GM13977 (cell line): ENCODE data around the gene MSI2.

Experiments used
- DNase-seq: peaks from one replicate; pipeline ENCODE4 v3.0.0; 2012; ENCODE audit warnings: low spot score
- in situ Hi-C: fragments of 300-500 bp; cut with MboI; formaldehyde crosslinking; loops from one replicate; pipeline ENCODE4 v1.12.0; 2022; ENCODE audit warnings: low sequenced_read_pairs, low pct_unique_long_range_greater_than_20kb, mixed read lengths, inconsistent platforms; ENCODE audit not compliant: unreplicated experiment
- TF ChIP-seq, protein P1 (sequence below): IDR thresholded peaks from 2 replicates; pipeline ENCODE4 v1.5.1; 2012; ENCODE audit warnings: mild to moderate bottlenecking, control low read depth; ENCODE audit not compliant: insufficient read depth; ENCODE audit errors: extremely low read depth, missing control alignments

Gene MSI2

DNA sequence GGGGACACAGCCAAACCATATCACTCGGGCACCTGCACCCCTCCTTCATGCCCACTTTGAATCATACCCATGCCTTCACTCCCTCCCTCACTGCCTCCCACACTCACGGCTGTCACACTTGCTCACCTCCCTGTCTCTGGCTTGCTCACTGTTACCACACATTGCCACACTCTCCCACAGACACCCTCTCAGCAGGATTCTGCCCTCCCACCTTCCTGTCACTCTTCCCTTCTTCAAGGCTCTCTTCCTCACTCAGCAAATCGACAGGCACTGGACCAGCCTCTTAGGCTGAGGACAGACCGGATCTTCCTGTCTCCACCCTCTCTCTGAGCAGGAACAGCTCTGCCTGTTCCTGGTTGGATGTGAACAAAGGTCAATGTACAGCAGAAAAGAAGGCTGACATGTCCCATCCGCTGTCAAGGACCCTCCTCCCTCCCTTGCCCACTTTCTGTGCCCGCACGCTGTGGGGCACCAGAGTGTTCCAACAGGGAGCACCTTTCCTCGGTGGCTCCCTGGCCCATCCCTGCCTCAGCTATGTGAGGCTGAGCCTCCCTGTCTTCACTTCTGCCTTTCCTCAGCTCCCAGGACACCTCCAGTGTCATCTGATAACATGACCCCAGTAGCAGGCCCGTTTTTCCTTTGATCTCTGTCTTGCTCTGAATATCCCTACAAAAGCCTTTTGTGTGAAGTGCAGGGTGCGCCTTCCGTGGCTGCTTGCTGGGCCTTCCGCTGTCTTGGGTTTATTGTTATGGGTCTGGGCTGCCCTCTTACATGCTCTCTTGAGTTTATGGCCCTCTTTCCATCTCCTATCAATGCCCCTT, 441.8 kb downstream of the MSI2 start:
- TF ChIP-seq, protein P1, sequence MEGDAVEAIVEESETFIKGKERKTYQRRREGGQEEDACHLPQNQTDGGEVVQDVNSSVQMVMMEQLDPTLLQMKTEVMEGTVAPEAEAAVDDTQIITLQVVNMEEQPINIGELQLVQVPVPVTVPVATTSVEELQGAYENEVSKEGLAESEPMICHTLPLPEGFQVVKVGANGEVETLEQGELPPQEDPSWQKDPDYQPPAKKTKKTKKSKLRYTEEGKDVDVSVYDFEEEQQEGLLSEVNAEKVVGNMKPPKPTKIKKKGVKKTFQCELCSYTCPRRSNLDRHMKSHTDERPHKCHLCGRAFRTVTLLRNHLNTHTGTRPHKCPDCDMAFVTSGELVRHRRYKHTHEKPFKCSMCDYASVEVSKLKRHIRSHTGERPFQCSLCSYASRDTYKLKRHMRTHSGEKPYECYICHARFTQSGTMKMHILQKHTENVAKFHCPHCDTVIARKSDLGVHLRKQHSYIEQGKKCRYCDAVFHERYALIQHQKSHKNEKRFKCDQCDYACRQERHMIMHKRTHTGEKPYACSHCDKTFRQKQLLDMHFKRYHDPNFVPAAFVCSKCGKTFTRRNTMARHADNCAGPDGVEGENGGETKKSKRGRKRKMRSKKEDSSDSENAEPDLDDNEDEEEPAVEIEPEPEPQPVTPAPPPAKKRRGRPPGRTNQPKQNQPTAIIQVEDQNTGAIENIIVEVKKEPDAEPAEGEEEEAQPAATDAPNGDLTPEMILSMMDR = no peak
- no peak for DNase-seq

DNA sequence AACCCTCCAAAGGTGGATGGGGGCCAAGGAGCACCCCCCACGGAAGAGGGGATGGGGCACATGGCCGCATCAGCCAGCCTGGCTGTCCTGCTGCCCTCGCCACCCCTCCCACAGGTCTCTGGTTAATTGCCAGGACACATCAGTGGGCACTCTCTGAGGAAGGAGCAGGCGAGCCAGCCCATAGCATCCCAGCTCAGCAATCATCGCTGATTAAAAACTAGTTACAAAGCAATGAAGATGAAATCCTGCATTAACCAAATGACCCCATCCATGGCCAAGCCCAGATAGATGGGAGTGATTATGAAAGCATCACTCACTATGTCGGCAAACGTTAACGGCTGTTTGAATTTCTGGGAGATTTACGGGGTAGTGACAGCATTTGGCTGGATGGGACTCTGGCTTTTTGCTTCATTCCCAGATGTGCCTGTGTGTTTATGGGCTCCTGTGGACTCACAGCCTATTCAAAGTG, 443.5 kb downstream of the MSI2 start:
- DNase-seq = no peak
- TF ChIP-seq, protein P1 = no peak
- in situ Hi-C loops = no loop called here

More for the DNA sequence above, 441.8 kb downstream of the MSI2 start:
- in situ Hi-C loops = no loop called here

- TF ChIP-seq, protein P1 = no peak
- in situ Hi-C loops = no loop called here
- no peak for DNase-seq
Observed at GRCh38 chr17:57701124-57701523, 444.8 kb downstream of the MSI2 start.

DNA sequence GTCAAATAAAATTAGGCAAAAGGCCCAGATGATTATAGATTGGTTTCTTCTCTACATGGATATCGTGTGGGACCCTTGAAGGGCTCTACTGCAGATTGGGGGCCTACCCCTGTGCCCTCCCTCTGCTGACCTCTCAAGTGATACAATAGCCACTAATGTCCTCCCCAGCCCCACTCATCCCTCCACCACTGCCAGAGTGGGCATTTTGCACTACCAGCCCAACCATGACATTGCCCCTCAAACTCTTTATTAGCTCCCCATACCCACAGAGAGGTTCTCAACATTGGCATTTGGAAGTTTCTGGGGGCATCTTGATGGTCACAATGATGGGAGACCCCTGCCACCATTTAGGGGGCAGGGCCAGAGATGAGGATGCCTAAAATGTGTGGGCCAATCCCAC, 446.9 kb downstream of the MSI2 start:
- in situ Hi-C loops = no loop called here
- no peak for DNase-seq
- TF ChIP-seq, protein P1 = no peak

DNA sequence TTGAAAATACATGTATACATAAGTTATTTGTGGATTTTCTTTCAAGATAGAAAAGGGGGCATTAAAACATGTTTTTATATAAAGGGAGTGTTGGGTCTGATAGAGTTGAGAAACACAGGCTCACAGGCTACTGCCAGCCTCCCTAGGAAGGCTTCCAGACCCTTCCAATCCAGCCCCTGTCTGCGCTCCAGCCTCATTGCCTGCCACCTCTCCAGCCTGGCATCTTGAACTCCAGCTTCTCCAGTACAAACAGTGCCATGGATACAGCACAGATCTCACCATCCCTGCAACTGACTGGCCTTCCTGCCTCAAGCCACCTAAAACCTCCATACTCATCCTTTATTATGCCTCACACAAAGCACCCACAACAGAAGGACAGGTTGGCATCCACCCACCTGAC, 448.1 kb downstream of the MSI2 start:
- in situ Hi-C loops = no loop called here
- DNase-seq = no peak
- TF ChIP-seq, protein P1 = no peak

GRCh38 chr17:57705921-57706695, 449.8 kb downstream of the MSI2 start:
- TF ChIP-seq, protein P1 = no peak
- DNase-seq = no peak
- in situ Hi-C loops = no loop called here
